ENCODE data around the gene BIN1. TPM values are rescaled to one million over a fixed set of nuclear protein-coding genes. Genes with fewer than 3 reads are reported as not detected.

Gene BIN1
- total RNA-seq, 1 experiment from 2014 or later: 34.1 TPM

DNA sequence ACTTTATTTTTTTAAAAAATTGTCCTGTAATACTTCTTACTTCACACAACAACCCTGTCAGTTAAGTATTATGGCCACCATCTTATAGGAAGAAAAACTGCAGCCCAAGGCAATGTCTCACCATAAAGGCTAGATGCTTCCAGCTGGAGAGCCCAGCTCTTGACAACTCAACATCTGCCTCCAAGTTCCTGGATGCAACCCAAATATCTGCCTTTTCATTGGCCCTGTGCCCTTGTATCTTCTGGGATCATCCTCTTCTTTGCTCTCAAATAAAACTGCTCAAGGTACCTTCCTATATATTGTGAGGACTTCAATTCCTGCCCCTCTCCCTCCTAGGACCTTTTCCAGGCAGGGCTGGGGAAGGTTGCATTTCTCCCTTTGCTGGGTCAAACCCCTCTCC lies 69.5 kb downstream of the BIN1 start:
- H3K4me3 ChIP-seq (ENCODE audit: low read depth, low read length, poor library complexity, severe bottlenecking): no peak overlapping the region
- H3K36me3 ChIP-seq (ENCODE audit: insufficient read depth, low read length, poor library complexity, severe bottlenecking): no peaks in the 10 kb centered on the region
- no peaks in the 10 kb centered on the region for H3K9me3 ChIP-seq (ENCODE audit: low read depth, low read length, poor library complexity, severe bottlenecking)
- H3K4me1 ChIP-seq (ENCODE audit: insufficient read depth, low read length, poor library complexity, severe bottlenecking): no peaks in the 10 kb centered on the region
- intact Hi-C loops (cut with micrococcal nuclease; ENCODE audit: unreplicated experiment): no loop called here
- DNase-seq (ENCODE audit: low spot score): no peak
- TF ChIP-seq, protein P1, sequence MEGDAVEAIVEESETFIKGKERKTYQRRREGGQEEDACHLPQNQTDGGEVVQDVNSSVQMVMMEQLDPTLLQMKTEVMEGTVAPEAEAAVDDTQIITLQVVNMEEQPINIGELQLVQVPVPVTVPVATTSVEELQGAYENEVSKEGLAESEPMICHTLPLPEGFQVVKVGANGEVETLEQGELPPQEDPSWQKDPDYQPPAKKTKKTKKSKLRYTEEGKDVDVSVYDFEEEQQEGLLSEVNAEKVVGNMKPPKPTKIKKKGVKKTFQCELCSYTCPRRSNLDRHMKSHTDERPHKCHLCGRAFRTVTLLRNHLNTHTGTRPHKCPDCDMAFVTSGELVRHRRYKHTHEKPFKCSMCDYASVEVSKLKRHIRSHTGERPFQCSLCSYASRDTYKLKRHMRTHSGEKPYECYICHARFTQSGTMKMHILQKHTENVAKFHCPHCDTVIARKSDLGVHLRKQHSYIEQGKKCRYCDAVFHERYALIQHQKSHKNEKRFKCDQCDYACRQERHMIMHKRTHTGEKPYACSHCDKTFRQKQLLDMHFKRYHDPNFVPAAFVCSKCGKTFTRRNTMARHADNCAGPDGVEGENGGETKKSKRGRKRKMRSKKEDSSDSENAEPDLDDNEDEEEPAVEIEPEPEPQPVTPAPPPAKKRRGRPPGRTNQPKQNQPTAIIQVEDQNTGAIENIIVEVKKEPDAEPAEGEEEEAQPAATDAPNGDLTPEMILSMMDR (conservative IDR thresholded peaks at IDR 0.05; ENCODE audit: low read depth, low read length): no peak
- TF ChIP-seq EZH2 (IDR thresholded peaks at IDR 0.05; ENCODE audit: borderline replicate concordance, low read depth, low read length, poor library complexity, severe bottlenecking): no peak
- CTCF ChIA-PET: no interaction called here
- POLR2A ChIA-PET (ENCODE audit: low non-redundant PET): no interaction called here
- H3K27ac ChIP-seq (ENCODE audit: low read depth, low read length, poor library complexity, severe bottlenecking): no peak overlapping the region
- BruUV-seq (replicated peaks): no TSS peak
- H3K27me3 ChIP-seq (replicated peaks; ENCODE audit: insufficient read depth, low read depth, low read length, poor library complexity): no peaks in the 10 kb centered on the region

DNA sequence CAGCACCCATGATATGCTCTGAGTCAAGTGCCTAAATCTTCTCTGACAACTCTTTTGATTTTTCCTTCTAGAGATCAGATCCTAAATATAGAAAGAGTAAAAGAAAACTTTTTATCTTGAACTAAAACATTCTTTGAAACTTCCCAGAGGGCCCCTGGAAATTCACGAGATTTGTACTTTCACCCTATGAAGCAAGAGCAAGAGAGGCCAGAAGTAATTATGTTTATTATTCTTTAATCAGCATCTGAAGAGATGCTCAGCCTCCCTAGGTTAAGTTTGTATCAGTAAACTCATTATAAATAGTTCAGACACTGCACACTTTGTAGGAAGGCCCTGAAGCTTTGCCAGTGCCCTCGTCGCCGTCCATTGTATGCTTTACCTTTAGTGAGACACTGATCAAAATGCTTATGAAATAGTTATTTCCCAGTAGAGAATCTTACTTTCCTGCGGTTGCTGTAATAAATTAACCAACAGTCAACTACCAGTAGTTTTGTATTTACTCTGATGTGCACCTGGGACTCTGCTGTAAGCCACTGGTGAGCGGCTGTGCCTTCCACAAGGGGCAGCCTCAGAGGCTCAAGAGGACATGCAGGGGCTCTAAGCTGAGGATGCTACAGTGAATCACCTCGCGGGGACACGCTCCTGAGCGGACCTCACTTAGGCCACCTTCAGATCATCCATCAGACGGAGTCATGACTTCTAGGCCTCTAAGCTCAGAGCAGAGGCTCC lies 71.9 kb downstream of the BIN1 start:
- no peaks in the 10 kb centered on the region for H3K4me1 ChIP-seq (ENCODE audit: insufficient read depth, low read length, poor library complexity, severe bottlenecking)
- intact Hi-C loops (cut with micrococcal nuclease; ENCODE audit: unreplicated experiment): no loop called here
- no peak overlapping the region for H3K27ac ChIP-seq (ENCODE audit: low read depth, low read length, poor library complexity, severe bottlenecking)
- POLR2A ChIA-PET (ENCODE audit: low non-redundant PET): no interaction called here
- H3K27me3 ChIP-seq (replicated peaks; ENCODE audit: insufficient read depth, low read depth, low read length, poor library complexity): no peaks in the 10 kb centered on the region
- no peaks in the 10 kb centered on the region for H3K36me3 ChIP-seq (ENCODE audit: insufficient read depth, low read length, poor library complexity, severe bottlenecking)
- no peak for TF ChIP-seq EZH2 (IDR thresholded peaks at IDR 0.05; ENCODE audit: borderline replicate concordance, low read depth, low read length, poor library complexity, severe bottlenecking)
- TF ChIP-seq, protein P1 (conservative IDR thresholded peaks at IDR 0.05; ENCODE audit: low read depth, low read length): no peak
- H3K9me3 ChIP-seq (ENCODE audit: low read depth, low read length, poor library complexity, severe bottlenecking): no peaks in the 10 kb centered on the region
- no peak for DNase-seq (ENCODE audit: low spot score)
- CTCF ChIA-PET: no interaction called here
- no TSS peak for BruUV-seq (replicated peaks)
- no peak overlapping the region for H3K4me3 ChIP-seq (ENCODE audit: low read depth, low read length, poor library complexity, severe bottlenecking)

DNA sequence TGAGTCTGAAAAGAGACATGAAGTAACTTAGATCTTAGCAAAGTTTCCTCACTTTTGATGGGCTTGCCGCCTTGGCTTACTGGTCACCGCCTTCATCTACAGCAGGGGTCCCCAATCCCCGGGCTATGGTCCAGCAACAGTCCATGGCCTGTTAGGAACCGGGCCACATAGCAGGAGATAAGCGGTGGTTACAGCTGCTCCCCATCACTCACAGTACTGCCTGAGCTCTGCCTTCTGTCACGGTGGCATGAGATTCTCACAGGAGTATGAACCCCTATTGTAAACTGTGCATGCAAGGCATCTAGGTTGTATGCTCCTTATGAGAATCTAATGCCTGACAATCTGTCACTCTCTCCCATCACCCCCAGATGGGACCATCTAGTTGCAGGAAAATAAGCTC lies 72.9 kb downstream of the BIN1 start:
- H3K27me3 ChIP-seq (replicated peaks; ENCODE audit: insufficient read depth, low read depth, low read length, poor library complexity): no peaks in the 10 kb centered on the region
- intact Hi-C loops (cut with micrococcal nuclease; ENCODE audit: unreplicated experiment): no loop called here
- no peak overlapping the region for H3K27ac ChIP-seq (ENCODE audit: low read depth, low read length, poor library complexity, severe bottlenecking)
- POLR2A ChIA-PET (ENCODE audit: low non-redundant PET): no interaction called here
- no peak for DNase-seq (ENCODE audit: low spot score)
- CTCF ChIA-PET: no interaction called here
- no peak overlapping the region for H3K4me3 ChIP-seq (ENCODE audit: low read depth, low read length, poor library complexity, severe bottlenecking)
- BruUV-seq (replicated peaks): no TSS peak
- H3K4me1 ChIP-seq (ENCODE audit: insufficient read depth, low read length, poor library complexity, severe bottlenecking): no peaks in the 10 kb centered on the region
- H3K36me3 ChIP-seq (ENCODE audit: insufficient read depth, low read length, poor library complexity, severe bottlenecking): no peaks in the 10 kb centered on the region
- no peaks in the 10 kb centered on the region for H3K9me3 ChIP-seq (ENCODE audit: low read depth, low read length, poor library complexity, severe bottlenecking)
- no peak for TF ChIP-seq EZH2 (IDR thresholded peaks at IDR 0.05; ENCODE audit: borderline replicate concordance, low read depth, low read length, poor library complexity, severe bottlenecking)

DNA sequence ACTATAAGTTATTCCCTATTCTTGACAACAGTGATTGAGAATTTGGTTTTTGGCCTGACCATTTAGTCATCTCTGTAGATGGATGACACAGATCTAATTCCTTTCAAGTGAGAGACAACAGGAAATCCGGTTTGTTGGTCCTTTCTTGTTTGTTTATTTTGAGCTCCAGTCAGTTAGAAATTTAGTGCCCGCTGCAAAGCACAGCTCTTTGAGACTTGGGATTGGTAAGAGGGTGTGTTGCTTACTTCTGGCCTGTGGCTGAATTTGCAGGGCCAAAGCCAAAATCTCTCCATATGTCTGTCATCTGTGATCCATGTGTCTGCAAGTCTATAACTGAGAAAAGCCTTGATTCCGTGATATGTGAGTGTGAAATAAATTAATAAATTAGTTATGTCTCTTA lies 74.3 kb downstream of the BIN1 start:
- DNase-seq (ENCODE audit: low spot score): no peak
- BruUV-seq (replicated peaks): no TSS peak
- no peaks in the 10 kb centered on the region for H3K27me3 ChIP-seq (replicated peaks; ENCODE audit: insufficient read depth, low read depth, low read length, poor library complexity)
- no peak overlapping the region for H3K27ac ChIP-seq (ENCODE audit: low read depth, low read length, poor library complexity, severe bottlenecking)
- no peaks in the 10 kb centered on the region for H3K4me1 ChIP-seq (ENCODE audit: insufficient read depth, low read length, poor library complexity, severe bottlenecking)
- intact Hi-C loops (cut with micrococcal nuclease; ENCODE audit: unreplicated experiment): no loop called here
- H3K36me3 ChIP-seq (ENCODE audit: insufficient read depth, low read length, poor library complexity, severe bottlenecking): no peaks in the 10 kb centered on the region
- no peak for TF ChIP-seq EZH2 (IDR thresholded peaks at IDR 0.05; ENCODE audit: borderline replicate concordance, low read depth, low read length, poor library complexity, severe bottlenecking)
- TF ChIP-seq, protein P1 (conservative IDR thresholded peaks at IDR 0.05; ENCODE audit: low read depth, low read length): no peak
- no peaks in the 10 kb centered on the region for H3K9me3 ChIP-seq (ENCODE audit: low read depth, low read length, poor library complexity, severe bottlenecking)
- ChIA-PET CTCF (no interaction called here), POLR2A (ENCODE audit: low non-redundant PET) (interaction anchor here (0.6 kb wide), 1 partner anchor 44 kb away, joined by 4 read pairs; no protein-coding TSS in a partner anchor)
- H3K4me3 ChIP-seq (ENCODE audit: low read depth, low read length, poor library complexity, severe bottlenecking): no peak overlapping the region

All from A673 (cell line).